OCI-LY1 (cell line): ENCODE measurements around the gene CFAP46.

Experiments
- H2AFZ ChIP-seq: fragments of 200-600 bp; sonication (generic), shearing (Covaris generic); 2 replicates; pipeline ENCODE4 v1.6.0; 2014; ENCODE audit warnings: antibody characterized with exemption, mild to moderate bottlenecking, low read length
- H3F3A ChIP-seq: fragments of 200-600 bp; sonication (generic), shearing (Covaris generic); 2 replicates; pipeline ENCODE4 v1.6.0; 2014; ENCODE audit warnings: mild to moderate bottlenecking, antibody characterized with exemption, low read length, moderate library complexity; ENCODE audit not compliant: insufficient read depth
- H3K27ac ChIP-seq: fragments of 200-600 bp; sonication (generic); 2 replicates; pipeline ENCODE4 v1.5.1; 2014; ENCODE audit warnings: low read length, mixed run types, mild to moderate bottlenecking, low read depth; ENCODE audit not compliant: poor library complexity, severe bottlenecking
- H3K27me3 ChIP-seq: fragments of 200-600 bp; sonication (generic); 2 replicates; pipeline ENCODE4 v1.6.0; 2014; ENCODE audit warnings: antibody characterized with exemption, mild to moderate bottlenecking, low read length, moderate library complexity; ENCODE audit not compliant: insufficient read depth
- H3K36me3 ChIP-seq: fragments of 200-600 bp; sonication (generic); 2 replicates; pipeline ENCODE4 v1.6.1; 2014; ENCODE audit warnings: mild to moderate bottlenecking, antibody characterized with exemption, low read length, moderate library complexity, mixed read lengths; ENCODE audit not compliant: insufficient read depth
- H3K4me1 ChIP-seq: fragments of 200-600 bp; sonication (generic); 2 replicates; pipeline ENCODE4 v1.5.1; 2014; ENCODE audit warnings: mild to moderate bottlenecking, low read length, moderate library complexity; ENCODE audit not compliant: insufficient read depth, severe bottlenecking
- H3K4me2 ChIP-seq: fragments of 200-600 bp; sonication (generic), shearing (Covaris generic); 2 replicates; pipeline ENCODE4 v1.6.1; 2014; ENCODE audit warnings: low read length
- H3K4me3 ChIP-seq: fragments of 200-600 bp; sonication (generic); 2 replicates; pipeline ENCODE4 v1.5.1; 2014; ENCODE audit warnings: low read length, low read depth, mild to moderate bottlenecking, mixed read lengths; ENCODE audit not compliant: poor library complexity, severe bottlenecking
- H3K79me2 ChIP-seq: fragments of 200-600 bp; shearing (Covaris generic); 2 replicates; pipeline ENCODE4 v1.6.1; 2016; ENCODE audit warnings: mixed run types, low read length, mixed read lengths; ENCODE audit not compliant: insufficient read depth
- H3K9ac ChIP-seq: fragments of 200-600 bp; sonication (generic), shearing (Covaris generic); 2 replicates; pipeline ENCODE4 v1.6.1; 2014; ENCODE audit warnings: mild to moderate bottlenecking, low read length, mixed read lengths
- H3K9me2 ChIP-seq: fragments of 200-600 bp; sonication (generic), shearing (Covaris generic); 2 replicates; pipeline ENCODE4 v1.6.1; 2014; ENCODE audit warnings: low read depth, mild to moderate bottlenecking, low read length, mixed read lengths
- H3K9me3 ChIP-seq: fragments of 200-600 bp; shearing (Covaris generic); 2 replicates; pipeline ENCODE4 v1.6.1; 2014; ENCODE audit warnings: low read length, mixed read lengths
- H4K20me1 ChIP-seq: fragments of 200-600 bp; sonication (generic), shearing (Covaris generic); 2 replicates; pipeline ENCODE4 v1.6.0; 2016; ENCODE audit warnings: mild to moderate bottlenecking, low read length; ENCODE audit not compliant: insufficient read depth
- EZH2 ChIP-seq: fragments of 200-600 bp; sonication (generic), shearing (Covaris generic); IDR thresholded peaks from 2 replicates; pipeline ENCODE4 v1.8.0; 2017; ENCODE audit warnings: borderline replicate concordance, mixed run types, mild to moderate bottlenecking, antibody characterized with exemption, low read length, moderate library complexity, mixed read lengths
- TF ChIP-seq, protein P1 (sequence below): fragments of 200-600 bp; sonication (generic), shearing (Covaris generic); IDR thresholded peaks from 2 replicates; pipeline ENCODE4 v1.5.1; 2017; ENCODE audit warnings: mild to moderate bottlenecking, antibody characterized with exemption, low read length, moderate library complexity, mixed read lengths

CFAP46 gene

GRCh38 chr10:132901351-132901750 is 41.0 kb downstream of the CFAP46 start:
- TF ChIP-seq, protein P1, sequence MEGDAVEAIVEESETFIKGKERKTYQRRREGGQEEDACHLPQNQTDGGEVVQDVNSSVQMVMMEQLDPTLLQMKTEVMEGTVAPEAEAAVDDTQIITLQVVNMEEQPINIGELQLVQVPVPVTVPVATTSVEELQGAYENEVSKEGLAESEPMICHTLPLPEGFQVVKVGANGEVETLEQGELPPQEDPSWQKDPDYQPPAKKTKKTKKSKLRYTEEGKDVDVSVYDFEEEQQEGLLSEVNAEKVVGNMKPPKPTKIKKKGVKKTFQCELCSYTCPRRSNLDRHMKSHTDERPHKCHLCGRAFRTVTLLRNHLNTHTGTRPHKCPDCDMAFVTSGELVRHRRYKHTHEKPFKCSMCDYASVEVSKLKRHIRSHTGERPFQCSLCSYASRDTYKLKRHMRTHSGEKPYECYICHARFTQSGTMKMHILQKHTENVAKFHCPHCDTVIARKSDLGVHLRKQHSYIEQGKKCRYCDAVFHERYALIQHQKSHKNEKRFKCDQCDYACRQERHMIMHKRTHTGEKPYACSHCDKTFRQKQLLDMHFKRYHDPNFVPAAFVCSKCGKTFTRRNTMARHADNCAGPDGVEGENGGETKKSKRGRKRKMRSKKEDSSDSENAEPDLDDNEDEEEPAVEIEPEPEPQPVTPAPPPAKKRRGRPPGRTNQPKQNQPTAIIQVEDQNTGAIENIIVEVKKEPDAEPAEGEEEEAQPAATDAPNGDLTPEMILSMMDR = no peak
- TF ChIP-seq EZH2 = no peak
- H3K27me3 ChIP-seq = no peaks in the 10 kb centered on the region
- H3F3A ChIP-seq = no peaks in the 10 kb centered on the region

DNA sequence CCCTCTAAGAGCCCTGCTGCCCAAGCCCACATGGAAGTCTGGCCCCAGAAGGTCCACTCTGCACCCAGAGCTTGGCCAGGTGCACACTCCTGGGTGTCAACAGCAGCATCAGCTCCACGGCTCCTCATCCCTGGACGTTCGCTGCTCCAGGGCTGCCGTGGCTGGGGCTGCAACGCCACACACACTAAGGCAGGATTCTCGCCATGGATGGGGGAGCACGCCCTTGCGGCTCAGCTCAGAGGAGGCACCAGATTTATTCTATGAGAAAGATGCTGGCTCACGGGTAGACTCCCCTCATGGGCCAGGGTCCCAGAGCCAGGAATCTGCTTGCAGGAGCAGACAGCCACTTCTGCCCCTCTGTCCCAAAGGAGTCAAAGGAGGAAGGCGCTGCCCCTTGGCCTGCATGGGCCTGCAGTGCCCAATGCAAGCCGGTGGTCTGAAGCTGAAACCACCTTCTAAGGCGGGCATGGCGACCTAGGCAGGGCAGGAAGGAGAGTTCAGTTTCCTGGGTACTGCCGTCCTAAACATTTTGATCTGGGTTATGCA is 42.1 kb downstream of the CFAP46 start:
- Histone ChIP-seq H3K79me2 (no peaks in the 10 kb centered on the region), H4K20me1 (no peaks in the 10 kb centered on the region), H3K27me3 (no peaks in the 10 kb centered on the region), H3K4me2 (no peak overlapping the region), H3F3A (no peaks in the 10 kb centered on the region), H3K9me2 (no peaks in the 10 kb centered on the region), H3K9me3 (no peaks in the 10 kb centered on the region), H2AFZ (no peak overlapping the region), H3K27ac (no peak overlapping the region), H3K4me1 (no peaks in the 10 kb centered on the region), H3K4me3 (no peak overlapping the region), H3K36me3 (no peaks in the 10 kb centered on the region), H3K9ac (no peak overlapping the region)
- TF ChIP-seq, protein P1 = no peak
- no peak for TF ChIP-seq EZH2

More at GRCh38 chr10:132901351-132901750, 41.0 kb downstream of the CFAP46 start:
- no peak overlapping the region for H3K4me3 ChIP-seq
- H2AFZ ChIP-seq = no peak overlapping the region
- H3K36me3 ChIP-seq = no peaks in the 10 kb centered on the region
- H3K9me2 ChIP-seq = no peaks in the 10 kb centered on the region
- no peak overlapping the region for H3K9ac ChIP-seq
- H3K79me2 ChIP-seq = no peaks in the 10 kb centered on the region
- H3K27ac ChIP-seq = no peak overlapping the region
- no peaks in the 10 kb centered on the region for H3K4me1 ChIP-seq
- no peaks in the 10 kb centered on the region for H4K20me1 ChIP-seq
- no peaks in the 10 kb centered on the region for H3K9me3 ChIP-seq
- H3K4me2 ChIP-seq = no peak overlapping the region

DNA sequence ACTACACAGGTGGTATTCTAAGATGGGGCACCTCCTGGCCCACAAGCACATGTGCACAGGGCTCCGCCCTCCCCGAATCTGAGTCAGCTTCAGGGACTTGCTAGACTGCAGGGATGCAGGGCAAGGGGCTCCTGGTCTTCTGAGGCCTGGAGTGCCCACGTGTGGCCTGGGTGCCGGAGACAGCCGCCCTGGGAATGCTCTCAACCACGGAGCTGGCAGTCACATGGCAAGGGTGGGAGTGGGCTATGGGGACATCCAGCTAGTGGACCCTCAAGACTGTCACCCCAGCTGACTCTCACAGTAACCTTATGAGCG is 42.7 kb downstream of the CFAP46 start:
- Histone ChIP-seq H3K27ac (no peak overlapping the region), H3K4me1 (no peaks in the 10 kb centered on the region), H4K20me1 (no peaks in the 10 kb centered on the region), H3K9ac (no peak overlapping the region), H3K9me3 (no peaks in the 10 kb centered on the region), H3K27me3 (no peaks in the 10 kb centered on the region), H3K9me2 (no peaks in the 10 kb centered on the region), H2AFZ (no peak overlapping the region), H3K4me2 (no peak overlapping the region), H3K79me2 (no peaks in the 10 kb centered on the region), H3F3A (no peaks in the 10 kb centered on the region), H3K36me3 (no peaks in the 10 kb centered on the region), H3K4me3 (no peak overlapping the region)
- TF ChIP-seq, protein P1 = no peak
- TF ChIP-seq EZH2 = no peak
